Thyroid gland (tissue), 4 donors: ENCODE measurements around the gene SLC33A1. TPM values are rescaled to one million over a fixed set of nuclear protein-coding genes. Genes with fewer than 3 reads are reported as not detected.
A peak's percentile ranks its signal among the peaks of the same experiment; 100 is the strongest.

Experiments used
- DNase-seq, 2 donors: peaks; one replicate each; pipeline ENCODE4 v3.0.0-alpha.2; 2019
- H3K27ac ChIP-seq, 3 donors: fragments of 200-600 bp; sonication (generic); 1 replicate in 2 of 3; 2 replicates in 1 of 3; pipeline ENCODE4 v1.5.1; 2016 to 2019; ENCODE audit warnings: mild to moderate bottlenecking in 1 of 3, moderate library complexity in 1 of 3
- H3K27me3 ChIP-seq: fragments of 200-600 bp; sonication (generic); one replicate; pipeline ENCODE4 v1.5.1; 2019
- H3K36me3 ChIP-seq, 2 donors: fragments of 200-600 bp; sonication (generic); one replicate each; pipeline ENCODE4 v1.5.1; 2016 to 2019
- H3K4me1 ChIP-seq, 2 donors: fragments of 200-600 bp; sonication (generic); one replicate each; pipeline ENCODE4 v1.5.1; 2017 to 2019
- H3K4me3 ChIP-seq, 3 donors: fragments of 200-600 bp; sonication (generic); replicated peaks in 1 of 3; 1 replicate in 2 of 3; 2 replicates in 1 of 3; pipeline ENCODE4 v1.5.1; 2016; ENCODE audit warnings: mild to moderate bottlenecking in 1 of 3
- H3K9me3 ChIP-seq: fragments of 200-600 bp; sonication (generic); one replicate; pipeline ENCODE4 v1.5.1; 2017
- POLR2A ChIP-seq, 2 donors: fragments of 450-650 bp; IDR thresholded peaks; one replicate each; pipeline ENCODE4 v1.6.1; 2017; ENCODE audit warnings: antibody characterized with exemption in 2 of 2, mild to moderate bottlenecking in 2 of 2, moderate library complexity in 1 of 2
- WGBS, 2 donors: methylation state at CpG; one replicate each; pipeline ENCODE4 v1.1.5; 2017; 5-methylcytosine and 5-hydroxymethylcytosine counted together
- intact Hi-C: fragments of 100-400 bp; cut with DNase I; formaldehyde crosslinking; loops from one replicate; pipeline ENCODE4 v1.15.1; 2023
- total RNA-seq, 4 donors: library from RNA; depleted of rRNA; stranded (reverse); fragments of >200 nt; gene quantifications; one replicate each; pipeline ENCODE4 v1.2.3, GENCODE V29; 2016
- TF ChIP-seq, protein P1 (sequence below), 6 experiments: fragments of 200-600 bp in 3 of 6; fragments of 450-650 bp in 3 of 6; sonication (generic) in 3 of 6; IDR thresholded peaks; one replicate each; pipeline ENCODE4 v1.5.1; 2016 to 2019; ENCODE audit warnings: antibody characterized with exemption in 6 of 6, mild to moderate bottlenecking in 2 of 6, inconsistent platforms in 1 of 6, moderate library complexity in 1 of 6

SLC33A1 gene
- total RNA-seq = 10 to 100 TPM; 54.2 to 94.1 (median 69.0) TPM

DNA sequence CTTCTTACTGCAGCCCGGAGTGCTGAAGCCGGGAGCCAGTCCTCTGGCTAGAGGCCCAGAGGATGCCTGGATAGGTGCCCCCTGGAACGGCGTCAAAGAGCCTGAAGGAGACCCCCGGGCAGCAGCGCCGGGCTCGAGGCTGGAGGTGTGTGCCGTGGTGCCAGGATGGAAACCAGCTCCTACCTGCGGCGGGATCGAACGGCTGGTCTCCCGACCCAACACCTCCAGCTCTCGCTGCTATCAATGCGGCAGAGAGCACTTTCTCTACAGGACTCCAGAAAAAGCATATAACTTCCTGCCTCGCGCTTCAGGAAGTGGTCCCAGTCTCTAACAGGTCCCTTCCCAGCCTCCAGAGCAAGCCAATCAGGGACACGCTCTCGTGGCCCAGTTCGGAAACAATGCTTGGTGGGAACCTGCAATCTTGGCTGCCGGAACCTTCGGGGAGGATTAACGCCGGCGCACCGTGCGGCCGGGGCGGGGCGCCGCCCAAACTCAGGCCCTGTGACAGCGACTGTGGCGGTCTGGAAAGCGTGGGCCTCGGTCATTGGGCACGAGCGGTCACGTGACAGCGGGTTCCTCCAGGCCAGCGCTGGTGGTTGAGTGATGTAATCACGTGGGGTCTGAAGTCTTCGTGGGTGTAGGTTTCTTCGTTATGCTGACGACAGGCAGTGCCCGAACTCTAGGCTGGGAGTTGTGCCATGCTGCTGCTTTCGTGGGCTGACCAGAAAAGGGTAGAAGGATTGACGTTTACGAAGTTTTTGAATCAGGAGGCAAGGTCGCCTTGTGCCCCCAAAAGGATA, at the start of gene SLC33A1:
TSS of gene SLC33A1 (minus strand) at position 287 of the 800 bp plus-strand sequence. CDS start 430 bp downstream, outside the sequence.
- Histone ChIP-seq H3K27me3 (no peaks in the 10 kb centered on the region), H3K36me3 (no peaks in the 10 kb centered on the region), H3K4me1 (peaks cover 34 to 39% of the 10 kb centered on the region in 2 donors), H3K9me3 (no peaks in the 10 kb centered on the region), H3K27ac (peak within 1 kb of the TSS; percentile 83 to 91 (median 91)), H3K4me3 (peak within 1 kb of the TSS; percentile 73 to 86 (median 80))
- TF ChIP-seq, protein P1, sequence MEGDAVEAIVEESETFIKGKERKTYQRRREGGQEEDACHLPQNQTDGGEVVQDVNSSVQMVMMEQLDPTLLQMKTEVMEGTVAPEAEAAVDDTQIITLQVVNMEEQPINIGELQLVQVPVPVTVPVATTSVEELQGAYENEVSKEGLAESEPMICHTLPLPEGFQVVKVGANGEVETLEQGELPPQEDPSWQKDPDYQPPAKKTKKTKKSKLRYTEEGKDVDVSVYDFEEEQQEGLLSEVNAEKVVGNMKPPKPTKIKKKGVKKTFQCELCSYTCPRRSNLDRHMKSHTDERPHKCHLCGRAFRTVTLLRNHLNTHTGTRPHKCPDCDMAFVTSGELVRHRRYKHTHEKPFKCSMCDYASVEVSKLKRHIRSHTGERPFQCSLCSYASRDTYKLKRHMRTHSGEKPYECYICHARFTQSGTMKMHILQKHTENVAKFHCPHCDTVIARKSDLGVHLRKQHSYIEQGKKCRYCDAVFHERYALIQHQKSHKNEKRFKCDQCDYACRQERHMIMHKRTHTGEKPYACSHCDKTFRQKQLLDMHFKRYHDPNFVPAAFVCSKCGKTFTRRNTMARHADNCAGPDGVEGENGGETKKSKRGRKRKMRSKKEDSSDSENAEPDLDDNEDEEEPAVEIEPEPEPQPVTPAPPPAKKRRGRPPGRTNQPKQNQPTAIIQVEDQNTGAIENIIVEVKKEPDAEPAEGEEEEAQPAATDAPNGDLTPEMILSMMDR (IDR thresholded peaks at IDR 0.05) = peak in 2 of 6 experiments; percentile 5 to 24
- TF ChIP-seq POLR2A (IDR thresholded peaks at IDR 0.05) = peak in 1 of 2 donors; percentile 85
- 1 to 2% methylated on average over 20 to 21 of the region's 50 CpGs for WGBS, 2 donors
- intact Hi-C loops = loop anchor here (10.0 kb wide), 1 partner anchor 110 kb away; the partner anchor contains the start of gene PLCH1
- peak; percentile 99 to 100 for DNase-seq

DNA sequence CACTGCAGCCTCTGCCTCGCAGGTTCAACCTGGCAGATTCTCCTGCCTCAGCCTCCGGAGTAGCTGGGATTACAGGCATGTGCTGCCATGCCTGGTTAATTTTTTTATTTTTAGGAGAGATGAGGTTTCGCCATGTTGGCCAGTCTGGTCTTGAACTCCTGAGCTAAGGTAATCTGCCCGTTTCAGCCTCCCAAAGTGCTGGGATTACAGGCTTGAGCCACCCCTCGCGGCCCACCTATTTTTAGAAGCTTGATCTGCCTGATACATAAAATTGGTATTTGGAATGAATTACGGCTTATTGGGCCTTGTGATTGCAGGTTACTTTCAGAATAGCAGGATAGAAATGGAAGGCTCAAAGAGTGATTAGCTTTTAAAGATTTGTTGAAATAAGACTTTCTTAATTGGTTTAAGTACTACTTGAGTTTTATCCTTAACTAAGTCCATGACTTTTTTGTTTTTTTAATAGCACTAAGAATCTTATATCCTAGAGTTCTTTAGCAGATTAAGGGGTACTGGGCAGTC, 41.2 kb upstream of the SLC33A1 start:
- intact Hi-C loops = no loop called here
- peaks cover 0 to 13% of the 10 kb centered on the region in 2 donors for H3K36me3 ChIP-seq
- H3K27ac ChIP-seq = no peak overlapping the region
- H3K9me3 ChIP-seq = no peaks in the 10 kb centered on the region
- DNase-seq = no peak
- no peaks in the 10 kb centered on the region for H3K27me3 ChIP-seq
- H3K4me1 ChIP-seq = peaks cover 4 to 7% of the 10 kb centered on the region in 2 donors
- WGBS, 2 donors = 98 to 99% methylated on average over 7 of the region's 7 CpGs
- H3K4me3 ChIP-seq = no peak overlapping the region
- TF ChIP-seq POLR2A (IDR thresholded peaks at IDR 0.05) = no peak
- TF ChIP-seq, protein P1 (IDR thresholded peaks at IDR 0.05) = no peak

DNA sequence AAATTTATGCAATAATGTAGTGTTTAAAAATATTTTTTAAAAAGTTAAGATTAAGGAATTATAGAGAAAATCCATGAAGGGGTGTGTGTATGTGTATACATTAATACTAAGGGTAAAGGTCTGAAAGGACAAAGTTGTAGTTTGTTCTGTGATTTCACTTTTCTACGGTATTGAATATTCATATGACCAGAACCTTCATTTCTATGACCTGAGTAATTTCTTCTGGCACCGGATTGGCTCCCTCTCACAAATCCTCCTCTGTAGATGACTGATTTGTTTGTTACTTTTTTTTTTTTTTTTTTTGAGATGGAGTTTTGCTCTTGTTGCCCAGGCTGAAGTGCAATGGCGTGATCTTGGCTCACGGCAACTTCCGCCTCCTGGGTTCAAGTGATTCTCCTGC, 37.1 kb upstream of the SLC33A1 start:
- intact Hi-C loops = no loop called here
- no peak overlapping the region for H3K4me3 ChIP-seq
- 97 to 98% methylated on average over 5 of the region's 5 CpGs for WGBS, 2 donors
- no peaks in the 10 kb centered on the region for H3K9me3 ChIP-seq
- H3K36me3 ChIP-seq = peaks cover 0 to 6% of the 10 kb centered on the region in 2 donors
- no peak for DNase-seq
- no peak for TF ChIP-seq POLR2A (IDR thresholded peaks at IDR 0.05)
- TF ChIP-seq, protein P1 (IDR thresholded peaks at IDR 0.05) = no peak
- H3K27me3 ChIP-seq = no peaks in the 10 kb centered on the region
- H3K4me1 ChIP-seq = peaks cover 11 to 13% of the 10 kb centered on the region in 2 donors
- no peak overlapping the region for H3K27ac ChIP-seq

DNA sequence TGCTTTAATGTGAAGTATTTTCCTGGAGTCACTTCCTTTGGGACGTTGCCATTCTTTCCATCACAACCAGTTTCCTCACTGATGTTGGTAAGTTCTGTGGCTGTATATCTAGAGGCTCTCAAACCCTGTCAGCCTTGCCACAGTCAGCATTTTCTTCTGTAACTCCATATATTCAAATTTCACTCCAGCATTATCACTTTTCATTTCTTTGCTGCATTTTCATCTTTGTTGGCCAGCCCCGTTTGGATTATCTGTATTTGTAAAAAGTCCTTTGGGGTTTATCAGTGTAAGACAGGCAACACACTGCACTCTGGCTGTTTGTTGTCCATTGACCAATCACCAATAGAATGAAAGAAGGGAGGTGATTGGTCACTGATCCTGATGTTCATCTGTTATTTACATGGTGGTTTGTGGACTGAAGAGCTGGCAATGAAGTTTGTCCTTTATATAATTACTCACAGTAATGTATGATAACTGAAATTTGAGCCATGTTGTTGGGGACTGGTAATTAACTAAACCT, 36.5 kb upstream of the SLC33A1 start:
- DNase-seq = no peak
- intact Hi-C loops = no loop called here
- peaks cover 0 to 6% of the 10 kb centered on the region in 2 donors for H3K36me3 ChIP-seq
- H3K4me3 ChIP-seq = no peak overlapping the region
- H3K27ac ChIP-seq = no peak overlapping the region
- peaks cover 11 to 13% of the 10 kb centered on the region in 2 donors for H3K4me1 ChIP-seq
- H3K9me3 ChIP-seq = no peaks in the 10 kb centered on the region
- 33 to 41% methylated on average over 2 of the region's 2 CpGs for WGBS, 2 donors
- H3K27me3 ChIP-seq = no peaks in the 10 kb centered on the region
- no peak for TF ChIP-seq POLR2A (IDR thresholded peaks at IDR 0.05)
- TF ChIP-seq, protein P1 (IDR thresholded peaks at IDR 0.05) = no peak
